GM21529 (cell line): Measurements from ENCODE around the gene ZDHHC8.

Experiments used
- ATAC-seq: cut with Tn5 transposase; IDR thresholded peaks from one replicate; pipeline ENCODE4 v1.9.1; 2021; ENCODE audit not compliant: unreplicated experiment

The ZDHHC8 gene

DNA sequence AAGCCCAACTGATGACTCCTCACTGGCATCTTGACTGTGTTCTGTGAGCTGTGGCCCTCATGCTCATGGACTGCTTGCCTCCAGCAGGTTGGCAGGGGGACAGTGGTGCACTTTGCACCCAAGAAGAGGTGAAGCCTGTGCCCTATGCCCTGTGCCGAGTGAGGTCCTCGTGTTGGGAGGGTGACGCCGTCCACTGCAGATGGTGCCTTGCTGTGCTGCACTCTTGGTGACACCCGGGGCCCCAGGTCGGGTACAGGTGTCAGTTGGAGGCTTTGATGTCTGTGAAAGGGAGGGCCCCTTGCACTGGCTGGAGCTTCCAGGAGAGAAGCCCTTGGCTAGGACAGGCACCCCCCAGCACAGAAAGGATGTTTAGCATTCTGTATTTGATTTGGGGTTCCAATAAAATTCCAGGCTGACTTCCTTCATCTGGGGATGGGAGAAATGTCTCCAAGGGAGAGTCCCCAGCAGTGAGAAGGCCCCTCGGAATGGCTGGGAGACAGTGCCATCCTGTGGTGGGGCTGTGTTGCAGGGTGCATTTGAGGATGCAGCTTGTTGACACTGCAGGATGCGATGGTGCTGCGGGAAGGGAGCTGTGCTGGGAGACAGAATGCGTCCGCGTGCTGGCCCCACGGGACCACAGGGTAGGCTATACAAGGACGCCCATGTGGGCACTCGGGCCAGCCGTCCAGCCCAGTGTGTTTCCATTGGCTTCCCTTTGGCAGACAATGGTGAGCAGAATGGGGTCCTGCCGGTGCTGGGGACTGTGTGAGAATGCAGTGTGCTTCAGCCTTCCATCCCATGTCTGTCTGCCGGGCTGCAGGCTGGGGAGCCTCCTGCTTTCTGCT, 2.5 kb upstream of the ZDHHC8 start:
- ATAC-seq: no peak

DNA sequence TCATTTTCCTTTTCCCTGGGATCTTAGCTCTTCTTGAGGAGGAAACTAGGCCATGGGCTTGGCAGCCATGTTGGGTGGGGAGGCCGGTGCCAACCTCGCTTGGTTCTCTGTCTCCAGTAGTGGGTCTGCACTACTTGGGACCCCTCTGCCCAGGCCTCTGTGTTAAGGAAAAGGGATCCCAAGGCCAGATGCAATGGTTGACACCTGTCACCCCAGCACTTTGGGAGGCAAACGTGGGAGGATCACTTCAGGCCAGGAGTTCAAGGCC, 1.9 kb upstream of the ZDHHC8 start:
- ATAC-seq: no peak

DNA sequence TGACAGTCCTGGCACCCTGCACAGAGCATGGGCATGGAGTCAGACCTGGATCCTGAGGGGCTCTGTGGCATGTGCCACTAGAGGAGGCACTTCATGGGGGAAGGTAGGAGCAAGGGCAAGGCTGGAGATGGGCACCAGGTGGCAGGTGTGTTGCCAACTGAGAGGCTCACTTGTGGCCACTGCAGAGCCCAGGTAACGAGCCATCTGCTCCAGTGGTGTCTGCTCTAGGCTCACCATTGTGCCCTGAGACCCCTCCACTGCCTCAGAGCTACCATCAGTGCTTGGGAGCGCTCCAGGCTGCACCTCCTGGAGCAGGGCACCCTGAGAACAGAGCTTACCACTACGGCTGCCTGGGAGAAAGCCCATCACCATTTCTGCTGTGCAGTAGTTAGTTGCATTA, 1.3 kb upstream of the ZDHHC8 start:
- no peak for ATAC-seq

DNA sequence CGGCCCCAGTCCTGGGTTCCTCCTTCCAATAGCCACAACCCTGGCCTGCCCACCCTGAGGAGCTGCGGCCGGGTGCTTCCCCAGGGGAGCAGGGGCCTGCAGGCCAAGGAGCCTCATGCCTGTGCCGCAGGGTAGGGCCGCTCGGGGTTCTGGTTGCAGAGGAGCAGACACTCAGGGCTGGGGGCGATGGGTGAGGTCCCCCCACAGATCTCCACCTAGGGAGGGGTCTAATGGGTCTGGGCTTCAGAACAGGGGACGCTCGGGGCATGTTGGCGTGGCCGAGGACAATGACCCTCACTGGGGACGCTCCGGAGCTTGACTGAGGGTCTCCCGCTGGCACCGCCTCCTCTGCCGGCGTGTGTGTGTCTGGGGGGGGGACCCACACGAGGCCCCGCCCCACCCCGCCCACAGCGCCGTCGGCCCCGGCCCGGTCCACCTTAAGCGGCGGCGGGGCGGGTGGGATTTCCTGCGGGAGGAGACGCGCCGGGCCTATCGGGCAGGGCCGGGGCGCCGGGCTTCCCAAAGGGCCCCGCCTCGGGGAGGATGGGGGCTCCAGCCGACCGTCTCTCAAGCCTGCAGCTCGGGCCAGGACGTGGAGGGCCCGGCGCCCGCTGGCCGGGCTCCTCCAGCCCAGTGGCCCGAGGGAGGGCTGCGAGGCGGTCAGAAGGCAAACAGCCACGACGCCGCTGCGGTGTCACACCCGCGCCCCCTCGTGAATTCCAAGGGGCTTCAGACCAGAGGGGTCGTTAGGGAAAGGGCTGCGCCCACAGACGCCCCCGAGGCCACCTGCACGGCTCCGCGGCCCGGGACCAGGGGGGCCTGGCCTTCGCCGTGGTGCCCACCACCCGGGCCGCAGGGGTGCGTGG, 640 bp upstream of the ZDHHC8 start:
- ATAC-seq: peak; percentile 54

DNA sequence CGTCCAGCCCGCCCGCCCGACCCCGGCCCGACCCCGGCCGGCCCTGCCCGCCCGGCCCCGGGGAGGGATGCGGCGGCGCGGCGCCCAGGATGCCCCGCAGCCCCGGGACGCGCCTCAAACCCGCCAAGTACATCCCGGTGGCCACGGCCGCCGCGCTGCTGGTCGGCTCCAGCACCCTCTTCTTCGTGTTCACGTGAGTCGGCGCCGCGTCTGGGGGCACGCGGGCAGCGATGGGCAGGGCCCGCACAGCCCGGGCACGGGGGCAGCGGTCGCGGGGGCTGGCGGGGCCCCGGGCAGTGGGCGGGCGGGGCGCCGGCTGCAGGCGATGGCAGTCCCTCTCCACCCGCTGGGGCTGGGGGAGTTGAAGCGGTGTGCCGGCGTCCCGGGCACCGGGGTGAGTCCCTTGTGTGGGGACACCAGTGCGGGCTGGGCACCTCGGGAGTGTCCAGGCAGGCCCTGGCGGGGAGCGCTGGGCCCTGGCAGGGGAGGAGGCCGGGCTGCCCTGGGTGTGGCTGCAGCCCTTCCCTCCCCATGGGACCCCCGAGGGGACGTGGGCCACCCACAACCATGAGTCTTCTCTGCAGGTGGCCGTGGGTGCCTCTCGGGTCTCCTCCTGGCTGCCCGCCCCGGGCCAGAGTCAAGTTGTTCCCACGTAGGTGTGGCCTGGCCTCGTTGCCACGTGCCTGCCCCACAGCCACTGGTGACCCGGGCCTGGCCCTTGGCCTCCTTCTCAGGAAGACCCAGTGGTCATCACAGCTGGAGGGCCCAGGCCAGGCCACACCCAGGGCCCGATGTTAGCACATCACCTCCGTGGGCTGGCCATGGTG, 468 bp downstream of the ZDHHC8 start:
- no peak for ATAC-seq

DNA sequence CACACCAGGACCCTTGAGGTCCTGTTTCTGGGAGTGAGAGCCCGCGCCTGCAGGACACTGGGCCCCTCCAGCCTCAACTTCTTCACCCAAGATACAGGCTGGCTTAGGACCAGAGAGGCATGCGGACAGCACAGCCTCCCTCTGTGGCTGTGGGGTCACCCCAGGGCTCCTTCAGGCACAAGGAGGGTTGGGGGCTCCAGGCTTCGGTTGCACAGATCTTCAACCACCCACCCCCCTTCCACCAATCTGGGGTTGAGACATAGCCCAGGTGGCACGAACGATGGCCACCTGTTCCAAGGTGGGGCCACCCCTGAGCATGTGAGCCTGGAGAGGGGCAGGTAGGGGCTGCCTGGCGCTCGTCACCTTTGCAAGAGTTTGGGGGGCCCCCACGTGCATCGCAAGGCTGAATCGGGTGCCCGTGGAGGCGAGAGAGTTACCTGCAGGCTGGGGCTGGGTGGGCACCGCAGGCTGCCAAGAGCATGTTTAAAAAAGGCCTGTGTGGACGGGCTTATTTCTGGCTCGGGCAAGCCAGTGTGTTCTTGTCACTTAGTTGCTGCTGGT, 1.2 kb downstream of the ZDHHC8 start:
- no peak for ATAC-seq

DNA sequence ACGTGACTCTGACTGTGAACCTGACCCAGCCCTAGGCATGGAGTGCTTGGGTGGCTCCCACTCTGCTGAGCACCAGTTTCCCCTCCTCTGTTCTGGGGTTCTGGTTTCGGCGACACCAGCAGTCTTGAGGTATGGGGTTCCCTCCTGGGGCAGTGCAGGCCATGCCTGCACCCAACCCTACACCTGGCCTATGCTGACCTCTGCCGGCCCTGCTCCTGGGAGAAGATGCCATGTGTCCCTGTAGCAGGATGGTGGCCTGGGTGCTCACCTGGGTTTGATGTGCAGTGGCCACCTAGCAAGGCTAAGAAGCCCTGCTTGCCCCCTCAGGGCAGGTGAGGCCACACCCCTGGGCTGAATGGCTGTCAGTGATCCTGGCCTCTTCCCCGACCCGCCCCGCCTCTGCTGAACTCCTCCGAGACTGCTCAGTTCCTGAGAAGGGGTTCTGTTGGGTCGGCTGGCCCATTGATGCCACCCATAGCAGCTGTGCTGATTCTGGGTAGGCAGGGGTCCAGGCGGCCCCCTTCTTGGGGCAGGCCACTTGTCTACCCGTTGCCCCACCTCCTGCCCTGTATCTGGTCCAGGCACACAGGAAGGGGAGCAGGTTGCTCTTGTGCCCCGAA, 2.4 kb downstream of the ZDHHC8 start:
- ATAC-seq: no peak

DNA sequence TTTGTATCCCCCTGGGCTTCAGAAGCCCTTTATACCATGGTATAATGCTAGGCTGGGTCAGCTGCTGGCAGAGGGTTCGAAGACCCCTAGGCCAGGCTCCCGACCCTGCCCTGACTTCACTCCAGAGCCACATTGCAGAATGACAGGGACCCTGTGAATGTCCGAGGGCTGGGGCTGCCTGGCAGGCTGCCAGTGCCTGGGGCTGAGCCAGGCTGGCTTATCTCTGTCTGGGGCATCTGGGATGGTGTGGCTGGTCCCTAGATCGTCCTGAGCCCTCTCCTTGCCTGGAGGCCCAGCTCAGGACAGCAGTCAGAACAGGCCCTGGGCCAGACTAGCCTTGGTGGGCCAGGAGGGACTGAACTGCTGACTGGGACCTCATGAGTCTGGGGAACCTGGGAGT, 3.7 kb downstream of the ZDHHC8 start:
- no peak for ATAC-seq

DNA sequence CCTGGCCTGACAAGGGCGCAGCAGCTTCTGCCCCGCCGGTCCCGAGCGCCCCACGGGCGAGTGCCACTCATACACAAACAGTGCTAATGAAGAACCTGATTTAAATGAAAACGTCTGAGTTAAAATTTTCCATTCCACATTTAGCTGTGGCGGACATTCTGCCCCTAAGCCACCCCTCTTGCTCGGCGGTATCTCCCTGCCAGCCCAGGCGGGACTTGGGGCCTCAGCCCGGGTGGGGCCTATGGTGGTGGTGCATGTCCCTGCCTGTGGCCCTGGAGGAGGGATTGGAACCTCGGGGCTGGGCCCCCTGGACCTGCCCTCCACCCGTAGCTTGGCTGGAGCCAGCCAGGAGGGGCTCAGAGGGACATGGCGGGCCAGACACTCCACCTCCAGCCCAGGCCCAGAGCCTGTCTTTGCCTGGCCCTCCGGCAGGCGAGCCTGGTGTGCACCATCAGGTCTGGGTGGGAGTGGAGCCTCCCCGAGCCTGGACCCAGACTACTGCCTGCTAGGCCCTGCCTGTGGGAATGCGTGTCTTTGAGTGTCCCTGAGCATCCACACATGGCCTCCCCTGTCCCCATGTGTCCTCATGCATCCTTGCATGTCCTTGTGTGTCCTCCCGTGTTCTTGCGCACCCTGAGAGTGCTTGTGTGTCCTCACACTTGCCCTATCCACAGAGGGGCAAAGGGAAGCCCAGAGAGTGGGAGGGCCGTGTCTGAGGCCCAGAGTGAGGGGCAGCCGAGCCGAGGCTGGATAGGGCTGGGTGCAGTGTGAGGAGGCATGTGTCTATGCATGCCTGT, 4.4 kb downstream of the ZDHHC8 start:
- ATAC-seq: no peak

DNA sequence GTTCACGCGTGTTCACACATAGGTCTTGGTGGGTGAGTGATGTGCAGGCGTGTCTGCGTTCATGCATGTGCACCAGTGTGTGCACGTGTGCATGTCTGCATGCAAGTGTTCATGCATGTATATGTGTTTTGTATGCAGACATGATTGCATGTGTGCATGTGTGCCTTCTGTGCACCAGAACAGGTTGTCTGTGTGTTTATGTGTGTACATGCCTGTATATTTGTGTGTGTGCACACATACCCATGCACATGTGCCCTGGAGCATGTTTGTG, 4.9 kb downstream of the ZDHHC8 start:
- ATAC-seq: no peak

DNA sequence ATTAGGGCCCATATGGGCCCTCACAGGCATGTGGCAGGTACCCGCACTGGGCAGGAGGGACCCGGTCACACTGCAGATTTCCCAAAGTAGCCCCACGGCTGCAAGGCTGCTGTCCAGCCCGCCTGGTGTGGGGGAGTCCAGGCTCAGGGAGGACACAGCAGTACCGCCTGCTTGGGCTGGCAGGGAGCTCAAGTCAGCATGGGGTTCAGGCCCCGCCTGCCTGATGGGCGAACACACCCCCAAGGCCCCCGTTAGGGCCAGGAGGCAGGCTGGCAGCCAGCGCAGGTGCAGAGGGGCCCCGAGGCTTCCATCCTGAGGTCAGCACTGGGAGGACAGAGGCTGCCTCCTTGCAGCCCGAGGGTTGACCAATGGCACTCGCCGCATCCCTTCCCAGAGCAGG, 5.5 kb downstream of the ZDHHC8 start:
- ATAC-seq: no peak

DNA sequence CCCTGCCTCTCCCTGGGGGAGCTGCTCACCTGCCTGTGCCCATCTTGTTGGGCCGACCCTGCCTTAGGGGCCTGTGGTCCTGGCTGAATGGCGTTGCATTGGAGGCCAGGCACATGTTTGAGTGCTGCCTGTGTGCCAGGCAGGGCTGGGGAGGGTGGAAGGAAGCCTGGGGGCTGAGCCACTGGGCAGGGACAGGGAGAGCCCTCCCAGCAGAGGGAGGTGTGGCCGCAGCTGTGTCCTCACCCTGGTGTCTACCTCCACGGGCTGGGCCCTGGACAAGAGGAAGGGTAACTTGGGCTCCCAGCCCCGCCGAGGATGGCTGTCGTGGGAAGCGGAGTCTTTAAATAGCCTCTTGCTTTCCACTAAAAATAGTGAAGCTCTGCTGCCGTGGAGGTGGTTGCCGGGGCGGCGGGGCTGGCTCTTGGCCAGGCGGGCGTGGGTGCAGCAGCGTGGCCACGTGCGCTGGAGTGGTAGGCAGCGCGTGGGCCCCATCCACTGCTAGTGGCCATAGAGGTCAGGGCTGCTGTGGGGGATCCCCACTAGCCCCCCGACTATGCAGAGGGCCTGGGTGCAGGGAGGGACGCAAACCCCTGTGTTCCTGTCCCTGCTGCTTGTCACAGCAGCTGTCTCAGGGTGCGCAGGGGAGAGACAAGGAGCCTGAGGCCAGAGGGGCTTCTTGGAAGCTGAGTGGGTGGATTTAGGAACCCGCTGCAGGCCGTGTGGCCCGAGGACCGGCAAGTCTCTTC, 6.2 kb downstream of the ZDHHC8 start:
- no peak for ATAC-seq

DNA sequence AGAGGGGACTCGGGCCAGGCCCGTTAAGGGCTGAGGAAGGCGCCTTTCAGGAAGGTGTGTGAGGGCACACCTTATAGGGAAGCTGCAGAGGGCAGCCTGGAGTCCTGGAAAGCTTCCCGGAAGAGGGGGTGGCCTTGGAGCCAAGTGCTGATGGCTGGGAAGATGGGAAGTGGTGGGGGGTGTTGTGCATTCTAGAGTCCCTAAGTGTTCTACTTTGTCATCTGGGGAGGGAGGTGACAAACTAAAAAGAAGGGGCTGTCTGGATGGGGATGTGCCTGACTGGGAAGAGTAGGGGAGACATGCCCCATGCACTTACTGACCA, 6.8 kb downstream of the ZDHHC8 start:
- ATAC-seq: no peak

DNA sequence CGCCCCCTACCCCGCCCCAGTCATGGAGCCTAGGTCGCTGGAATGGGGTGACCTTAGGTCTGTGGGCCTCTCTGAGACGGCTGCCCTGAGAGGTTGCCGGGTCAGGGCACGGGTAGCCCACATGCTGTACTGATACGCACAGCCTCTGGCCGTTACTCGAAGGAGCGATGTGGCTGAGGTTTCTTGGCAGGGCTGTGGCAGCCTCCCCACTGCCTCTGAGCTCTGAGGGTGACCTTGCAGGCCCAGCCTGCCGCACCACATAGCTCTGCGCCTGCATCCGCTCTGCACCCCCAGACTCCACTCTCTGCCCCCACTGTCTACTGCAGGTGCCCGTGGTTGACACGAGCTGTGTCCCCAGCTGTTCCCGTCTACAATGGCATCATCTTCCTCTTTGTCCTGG, 7.3 kb downstream of the ZDHHC8 start:
- ATAC-seq: no peak

DNA sequence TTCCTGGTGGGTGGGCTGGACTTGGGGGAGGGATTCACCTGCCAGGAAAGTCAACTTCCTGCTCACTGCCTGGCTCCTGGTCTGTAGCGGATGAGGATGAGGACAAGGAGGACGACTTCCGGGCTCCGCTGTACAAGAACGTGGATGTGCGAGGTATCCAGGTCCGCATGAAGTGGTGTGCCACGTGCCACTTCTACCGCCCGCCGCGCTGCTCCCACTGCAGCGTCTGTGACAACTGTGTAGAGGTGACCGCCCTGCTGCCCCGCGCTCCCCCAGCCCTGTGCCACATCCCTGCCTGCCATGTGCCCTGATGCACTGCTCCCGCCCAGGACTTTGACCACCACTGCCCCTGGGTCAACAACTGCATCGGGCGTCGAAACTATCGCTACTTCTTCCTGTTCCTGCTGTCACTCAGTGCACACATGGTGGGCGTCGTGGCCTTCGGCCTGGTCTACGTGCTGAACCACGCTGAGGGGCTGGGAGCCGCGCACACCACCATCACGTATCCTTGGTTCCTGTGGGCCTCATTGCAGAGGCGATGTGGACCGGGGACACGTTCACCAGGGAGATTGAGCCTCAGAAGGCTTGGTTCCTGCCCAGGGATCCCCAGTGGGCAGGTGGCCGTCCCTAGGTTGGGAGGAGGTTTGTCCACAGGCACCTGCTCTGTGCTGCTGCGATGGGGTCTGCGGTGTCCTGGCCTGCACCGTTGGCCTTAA, 7.9 kb downstream of the ZDHHC8 start:
- ATAC-seq: no peak

DNA sequence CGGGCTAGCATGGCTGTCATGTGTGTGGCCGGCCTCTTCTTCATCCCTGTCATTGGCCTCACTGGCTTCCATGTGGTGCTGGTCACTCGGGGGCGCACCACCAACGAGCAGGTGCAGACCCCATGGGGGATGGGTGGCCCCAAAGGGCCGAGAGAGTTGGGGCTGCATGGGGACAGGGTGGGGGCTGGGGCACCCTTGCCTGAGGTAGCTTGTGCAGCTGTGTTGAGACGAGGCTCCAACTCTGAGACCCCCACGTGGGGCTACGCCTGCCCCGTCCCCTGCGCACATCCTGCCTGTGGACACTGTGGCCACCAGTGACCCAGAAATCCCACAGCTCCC, 8.5 kb downstream of the ZDHHC8 start:
- ATAC-seq: no peak

DNA sequence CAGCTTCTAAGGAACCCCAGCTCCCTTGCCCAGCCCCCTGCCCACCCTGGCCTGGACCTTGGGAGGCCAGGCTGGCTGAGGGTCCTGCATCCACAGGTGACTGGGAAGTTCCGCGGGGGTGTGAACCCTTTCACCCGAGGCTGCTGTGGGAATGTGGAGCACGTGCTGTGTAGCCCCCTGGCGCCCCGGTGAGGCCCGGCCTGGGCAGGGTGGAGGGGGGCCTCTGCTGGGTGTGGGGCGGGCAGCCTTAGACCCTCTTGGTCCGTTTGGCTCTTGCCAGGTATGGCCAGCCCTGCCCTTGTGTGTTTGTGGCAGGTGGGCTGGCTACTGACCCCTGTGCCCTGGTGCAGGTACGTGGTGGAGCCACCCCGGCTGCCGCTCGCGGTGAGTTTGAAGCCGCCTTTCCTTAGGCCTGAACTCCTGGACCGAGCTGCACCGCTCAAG, 8.9 kb downstream of the ZDHHC8 start:
- ATAC-seq: no peak

DNA sequence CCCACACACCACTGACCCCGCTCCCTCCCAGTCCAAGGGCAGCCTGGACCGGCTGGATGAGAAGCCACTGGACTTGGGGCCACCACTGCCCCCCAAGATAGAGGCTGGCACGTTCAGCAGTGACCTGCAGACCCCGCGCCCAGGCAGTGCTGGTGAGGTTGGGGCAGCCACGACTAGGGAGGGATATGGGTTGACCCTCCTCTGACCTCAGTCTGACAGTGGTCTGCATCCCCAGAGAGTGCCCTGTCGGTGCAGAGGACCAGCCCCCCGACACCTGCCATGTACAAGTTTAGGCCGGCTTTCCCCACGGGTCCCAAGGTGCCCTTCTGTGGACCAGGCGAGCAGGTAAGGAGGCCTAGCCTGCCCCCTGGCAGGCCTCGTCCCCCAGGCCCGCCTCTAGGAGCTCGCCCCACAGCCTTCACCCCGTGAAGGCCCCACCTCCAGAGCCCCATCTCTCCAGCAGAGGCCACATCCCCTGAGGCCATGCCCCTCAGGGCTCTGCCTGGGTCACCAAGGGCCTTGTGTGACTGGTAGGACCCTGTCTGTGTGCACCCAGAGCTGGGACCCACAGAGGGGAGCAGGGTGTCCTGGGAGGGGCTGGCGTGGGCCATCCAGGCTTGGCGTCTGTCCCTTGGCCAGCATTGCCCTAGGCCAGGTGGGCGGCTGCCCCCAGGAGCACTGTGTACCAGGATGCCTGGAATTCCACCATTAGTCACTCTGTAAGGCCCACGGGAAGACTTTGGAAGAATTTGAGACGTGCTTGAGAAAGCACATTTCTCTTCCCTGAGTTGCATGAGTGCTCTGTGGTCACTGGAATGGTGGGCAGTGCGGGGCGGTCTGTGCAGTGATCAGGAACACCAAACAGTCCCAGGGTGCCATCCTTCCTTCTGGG, 9.8 kb downstream of the ZDHHC8 start:
- ATAC-seq: no peak
